ENCODE measurements around the gene SNAI3. TPM values are rescaled to one million over a fixed set of nuclear protein-coding genes. Genes with fewer than 3 reads are reported as not detected.

The SNAI3 gene
- total and polyA plus RNA-seq, 2 donors (not counting 1 experiment from before 2014, with no cell fraction given): 6.5 to 8.8 TPM

GRCh38 chr16:88659160-88659559 lies 27.1 kb downstream of the SNAI3 start:
- Histone ChIP-seq H3K9ac (ENCODE audit: low read length) (no peak overlapping the region), H3K9me3 (ENCODE audit: control extremely low read depth in 1 of 3, control insufficient read depth in 2 of 3, insufficient read depth in 1 of 3, low read length in 2 of 3) (no peaks in the 10 kb centered on the region), H3K27me3 (replicated peaks in 1 of 4; ENCODE audit: control extremely low read depth in 1 of 4, control insufficient read depth in 3 of 4, insufficient read depth in 4 of 4, low read length in 3 of 4) (no peaks in the 10 kb centered on the region), H3K4me3 (ENCODE audit: control extremely low read depth in 1 of 5, extremely low read depth in 1 of 5, insufficient read depth in 1 of 5, low read depth in 2 of 5, low read length in 4 of 5) (no peak overlapping the region), H3K4me2 (replicated peaks; ENCODE audit: low read depth, low read length, poor library complexity, severe bottlenecking) (no peak overlapping the region), H3K27ac (ENCODE audit: low read length in 2 of 2) (no peak overlapping the region), H2AFZ (ENCODE audit: insufficient read depth, low read depth, low read length, poor library complexity, severe bottlenecking) (no peak overlapping the region), H4K20me1 (ENCODE audit: control insufficient read depth, insufficient read depth, low read length, poor library complexity, severe bottlenecking) (no peaks in the 10 kb centered on the region), H3K4me1 (ENCODE audit: control insufficient read depth in 2 of 2, insufficient read depth in 2 of 2, low read length in 2 of 2) (peaks cover 17 to 25% of the 10 kb centered on the region in 2 donors), H3K36me3 (replicated peaks in 1 of 2; ENCODE audit: control extremely low read depth in 1 of 2, control insufficient read depth in 1 of 2, extremely low read depth in 1 of 2, insufficient read depth in 2 of 2, low read length in 1 of 2) (peaks cover 0 to 14% of the 10 kb centered on the region in 2 experiments), H3K79me2 (ENCODE audit: control insufficient read depth, insufficient read depth, low read length) (peaks cover 66% of the 10 kb centered on the region)
- Mint-ChIP-seq H3K27ac (no peak overlapping the region), H3K4me3 (no peak overlapping the region), H3K9me3 (ENCODE audit: insufficient read depth) (no peaks in the 10 kb centered on the region), H3K4me1 (peaks cover 24% of the 10 kb centered on the region), H3K27me3 (no peaks in the 10 kb centered on the region)
- intact Hi-C loops (cut with micrococcal nuclease): no loop called here
- no peak for ATAC-seq (ENCODE audit: low read depth)
- ChIA-PET CTCF (no interaction called here), POLR2A (interaction anchor here (0.6 kb wide), 1 partner anchor 125 kb away, joined by 3 read pairs; no protein-coding TSS in a partner anchor)
- over 99% methylated on average over 25 of the region's 25 CpGs for WGBS (ENCODE audit: insufficient coverage)
- no peak for DNase-seq
- TF ChIP-seq CTCF (IDR thresholded peaks at IDR 0.05) (no peak), EZH2 (IDR thresholded peaks at IDR 0.05; ENCODE audit: borderline replicate concordance, insufficient read depth, low read depth, low read length, poor library complexity, severe bottlenecking) (no peak)

GRCh38 chr16:88658714-88659113 lies 27.6 kb downstream of the SNAI3 start:
- Histone ChIP-seq H3K4me1 (ENCODE audit: control insufficient read depth in 2 of 2, insufficient read depth in 2 of 2, low read length in 2 of 2) (peaks cover 13 to 20% of the 10 kb centered on the region in 2 donors), H3K79me2 (ENCODE audit: control insufficient read depth, insufficient read depth, low read length) (peaks cover 62% of the 10 kb centered on the region), H3K27ac (ENCODE audit: low read length in 2 of 2) (no peak overlapping the region), H3K9ac (ENCODE audit: low read length) (no peak overlapping the region), H3K36me3 (replicated peaks in 1 of 2; ENCODE audit: control extremely low read depth in 1 of 2, control insufficient read depth in 1 of 2, extremely low read depth in 1 of 2, insufficient read depth in 2 of 2, low read length in 1 of 2) (peaks cover 0 to 14% of the 10 kb centered on the region in 2 experiments), H3K9me3 (ENCODE audit: control extremely low read depth in 1 of 3, control insufficient read depth in 2 of 3, insufficient read depth in 1 of 3, low read length in 2 of 3) (no peaks in the 10 kb centered on the region), H3K4me3 (ENCODE audit: control extremely low read depth in 1 of 5, extremely low read depth in 1 of 5, insufficient read depth in 1 of 5, low read depth in 2 of 5, low read length in 4 of 5) (no peak overlapping the region), H3K4me2 (replicated peaks; ENCODE audit: low read depth, low read length, poor library complexity, severe bottlenecking) (no peak overlapping the region), H2AFZ (ENCODE audit: insufficient read depth, low read depth, low read length, poor library complexity, severe bottlenecking) (no peak overlapping the region), H4K20me1 (ENCODE audit: control insufficient read depth, insufficient read depth, low read length, poor library complexity, severe bottlenecking) (no peaks in the 10 kb centered on the region), H3K27me3 (replicated peaks in 1 of 4; ENCODE audit: control extremely low read depth in 1 of 4, control insufficient read depth in 3 of 4, insufficient read depth in 4 of 4, low read length in 3 of 4) (no peaks in the 10 kb centered on the region)
- WGBS (ENCODE audit: insufficient coverage): 94% methylated on average over 12 of the region's 15 CpGs
- ChIA-PET POLR2A (interaction anchor here (0.6 kb wide), 1 partner anchor 125 kb away, joined by 3 read pairs; no protein-coding TSS in a partner anchor), CTCF (no interaction called here)
- H3K4me1 Mint-ChIP-seq: peaks cover 21% of the 10 kb centered on the region
- no peak for ATAC-seq (ENCODE audit: low read depth)
- TF ChIP-seq EZH2 (IDR thresholded peaks at IDR 0.05; ENCODE audit: borderline replicate concordance, insufficient read depth, low read depth, low read length, poor library complexity, severe bottlenecking): no peak
- no peak for TF ChIP-seq CTCF (IDR thresholded peaks at IDR 0.05)
- no peaks in the 10 kb centered on the region for H3K27me3 Mint-ChIP-seq
- intact Hi-C loops (cut with micrococcal nuclease): no loop called here
- peak overlapping the region; percentile 32 for H3K27ac Mint-ChIP-seq
- DNase-seq: no peak
- H3K9me3 Mint-ChIP-seq (ENCODE audit: insufficient read depth): no peaks in the 10 kb centered on the region
- H3K4me3 Mint-ChIP-seq: no peak overlapping the region

All from B cell (primary cell).